Heart left ventricle (tissue), 13 donors: ENCODE data around the gene DVL1.

Experiments
- POLR2A ChIP-seq, 2 donors: fragments of 450-650 bp; IDR thresholded peaks; one replicate each; pipeline ENCODE4 v1.6.1; 2017; ENCODE audit warnings: antibody characterized with exemption in 2 of 2, mild to moderate bottlenecking in 2 of 2, moderate library complexity in 2 of 2
- TF ChIP-seq, protein P1 (sequence below), 12 donors: fragments of 200-600 bp; sonication (generic) in 4 of 12; IDR thresholded peaks; one replicate each; pipeline versions ENCODE4 v1.5.0 to v1.8.0; 2018 to 2022; ENCODE audit warnings: antibody characterized with exemption in 12 of 12, mild to moderate bottlenecking in 5 of 12
- donor health status: ischemic (EF 13 %, LVEDD 7.1; RV severe dilation, severe dysfunction).
- donor health status: DM: no; HTN: yes; CAD: no.
- donor health status: DM: no; HTN: no; CAD: no.
- donor health status: ischemic (EF 25% LVEDD 6.9; RV normal size, moderate dysfunction).
- donor health status: ischemic (EF 25% LVEDD 5.7; RV mildly dilated, moderate dysfunction).
- donor health status: ischemic (EF 35%, LVEDD 5.7; RV mildly dilated, moderate dysfunction).
- donor health status: nonischemic (EF 11% LVEDD 7.7; RV severe dilation, severe dysfunction).
- donor health status: DM: yes; HTN: yes; CAD: no.
- donor health status: PGD.
- donor health status: ischemic (EF 29% LVEDD 5.4; RV normal size, mild dysfunction).
- donor health status: nonischemic (EF 23%, LVEDD 6.1; RV moderate dilation, normal function).

- TF ChIP-seq POLR2A (IDR thresholded peaks at IDR 0.05) = no peak
- TF ChIP-seq, protein P1, sequence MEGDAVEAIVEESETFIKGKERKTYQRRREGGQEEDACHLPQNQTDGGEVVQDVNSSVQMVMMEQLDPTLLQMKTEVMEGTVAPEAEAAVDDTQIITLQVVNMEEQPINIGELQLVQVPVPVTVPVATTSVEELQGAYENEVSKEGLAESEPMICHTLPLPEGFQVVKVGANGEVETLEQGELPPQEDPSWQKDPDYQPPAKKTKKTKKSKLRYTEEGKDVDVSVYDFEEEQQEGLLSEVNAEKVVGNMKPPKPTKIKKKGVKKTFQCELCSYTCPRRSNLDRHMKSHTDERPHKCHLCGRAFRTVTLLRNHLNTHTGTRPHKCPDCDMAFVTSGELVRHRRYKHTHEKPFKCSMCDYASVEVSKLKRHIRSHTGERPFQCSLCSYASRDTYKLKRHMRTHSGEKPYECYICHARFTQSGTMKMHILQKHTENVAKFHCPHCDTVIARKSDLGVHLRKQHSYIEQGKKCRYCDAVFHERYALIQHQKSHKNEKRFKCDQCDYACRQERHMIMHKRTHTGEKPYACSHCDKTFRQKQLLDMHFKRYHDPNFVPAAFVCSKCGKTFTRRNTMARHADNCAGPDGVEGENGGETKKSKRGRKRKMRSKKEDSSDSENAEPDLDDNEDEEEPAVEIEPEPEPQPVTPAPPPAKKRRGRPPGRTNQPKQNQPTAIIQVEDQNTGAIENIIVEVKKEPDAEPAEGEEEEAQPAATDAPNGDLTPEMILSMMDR (IDR thresholded peaks at IDR 0.05) = no peak
Measured at GRCh38 chr1:1381294-1381693, 32.1 kb upstream of the DVL1 start.
